WTC11 (cell line): ENCODE results near the gene CCNJL. TPM values are rescaled to one million over a fixed set of nuclear protein-coding genes. Genes with fewer than 3 reads are reported as not detected.

ENCODE experiments used
- ATAC-seq: fragments of 200-7000 bp; cut with Tn5 transposase; 2 replicates; pipeline ENCODE4 v1.10.0; 2021; ENCODE audit warnings: mild to moderate bottlenecking, moderate library complexity
- CTCF ChIA-PET: fragments of 300-600 bp; sonication (Branson Sonifier 250); formaldehyde crosslinking; loops from one replicate; lab custom pipeline; 2021; ENCODE audit warnings: antibody characterized with exemption; lab: Charles Lee
- POLR2A ChIA-PET: fragments of 350-600 bp; sonication (Branson Sonifier 250); formaldehyde crosslinking; loops from one replicate; lab custom pipeline; 2021; ENCODE audit warnings: antibody characterized with exemption; lab: Charles Lee
- DNase-seq: peaks from one replicate; pipeline ENCODE4 v3.0.0; 2021; ENCODE audit warnings: low spot score
- H3K27ac Mint-ChIP-seq: 2 replicates; pipeline ENCODE4 v1.8.0; 2021; ENCODE audit warnings: mixed read lengths
- H3K27me3 Mint-ChIP-seq: 2 replicates; pipeline ENCODE4 v1.8.0; 2021; ENCODE audit warnings: low read depth, mild to moderate bottlenecking, moderate library complexity, mixed read lengths
- H3K36me3 Mint-ChIP-seq: 2 replicates; pipeline ENCODE4 v1.8.0; 2021; ENCODE audit warnings: mixed read lengths
- H3K4me1 Mint-ChIP-seq: 2 replicates; pipeline ENCODE4 v1.8.0; 2022; ENCODE audit warnings: mixed read lengths
- H3K4me3 Mint-ChIP-seq: 2 replicates; pipeline ENCODE4 v1.8.0; 2021; ENCODE audit warnings: mild to moderate bottlenecking, moderate library complexity, mixed read lengths
- H3K9me3 Mint-ChIP-seq: 2 replicates; pipeline ENCODE4 v1.8.0; 2021; ENCODE audit warnings: mixed read lengths
- AFF4 ChIP-seq: sonication (generic); formaldehyde crosslinking; IDR thresholded peaks from 2 replicates; pipeline ENCODE4 v1.8.1; 2023; ENCODE audit warnings: mild to moderate bottlenecking, missing genetic modification reagents, borderline replicate concordance
- GABPB1 ChIP-seq: sonication (generic); formaldehyde crosslinking; IDR thresholded peaks from 2 replicates; pipeline ENCODE4 v1.8.1; 2023; ENCODE audit warnings: mild to moderate bottlenecking, missing genetic modification reagents
- GRHL2 ChIP-seq: fragments of 250-450 bp; sonication (Bioruptor Pico); IDR thresholded peaks from 2 replicates; pipeline ENCODE4 v1.8.0; 2022; ENCODE audit warnings: mild to moderate bottlenecking, moderate library complexity; ENCODE audit not compliant: insufficient replicate concordance, severe bottlenecking
- NFYB ChIP-seq: sonication (generic); formaldehyde crosslinking; conservative IDR thresholded peaks from 2 replicates; pipeline ENCODE4 v1.8.0; 2022; ENCODE audit warnings: low read depth, missing genetic modification reagents
- NR3C1 ChIP-seq: sonication (generic); formaldehyde crosslinking; conservative IDR thresholded peaks from 2 replicates; pipeline ENCODE4 v1.8.1; 2023; ENCODE audit warnings: low read depth, mild to moderate bottlenecking, missing genetic modification reagents
- PRDM15 ChIP-seq: sonication (generic); formaldehyde crosslinking; IDR thresholded peaks from 2 replicates; pipeline ENCODE4 v1.8.0; 2022; ENCODE audit warnings: missing genetic modification reagents
- PREB ChIP-seq: sonication (generic); formaldehyde crosslinking; IDR thresholded peaks from 2 replicates; pipeline ENCODE4 v1.8.1; 2022; ENCODE audit warnings: mild to moderate bottlenecking, missing genetic modification reagents, moderate library complexity, borderline replicate concordance
- RELA ChIP-seq: sonication (generic); formaldehyde crosslinking; IDR thresholded peaks from 2 replicates; pipeline ENCODE4 v1.8.1; 2022; ENCODE audit warnings: missing genetic modification reagents, mild to moderate bottlenecking, borderline replicate concordance
- RORB ChIP-seq: fragments of 250-450 bp; sonication (Bioruptor Pico); IDR thresholded peaks from 2 replicates; pipeline ENCODE4 v1.9.0; 2021; ENCODE audit warnings: mild to moderate bottlenecking
- SMAD4 ChIP-seq: sonication (generic); formaldehyde crosslinking; IDR thresholded peaks from 2 replicates; pipeline ENCODE4 v1.8.0; 2022; ENCODE audit warnings: mild to moderate bottlenecking, missing genetic modification reagents
- SOX15 ChIP-seq: fragments of 250-450 bp; sonication (Bioruptor Pico); IDR thresholded peaks from 2 replicates; pipeline ENCODE4 v1.9.0; 2021; ENCODE audit warnings: mild to moderate bottlenecking
- TCF7 ChIP-seq: sonication (generic); formaldehyde crosslinking; IDR thresholded peaks from 2 replicates; pipeline ENCODE4 v1.8.0; 2022; ENCODE audit warnings: mild to moderate bottlenecking, low read depth, missing genetic modification reagents, moderate library complexity
- USF1 ChIP-seq: sonication (generic); formaldehyde crosslinking; IDR thresholded peaks from 2 replicates; pipeline ENCODE4 v1.8.0; 2022; ENCODE audit warnings: mild to moderate bottlenecking, missing genetic modification reagents
- ZMAT4 ChIP-seq: fragments of 250-450 bp; sonication (Bioruptor Pico); IDR thresholded peaks from 2 replicates; pipeline ENCODE4 v1.9.0; 2021; ENCODE audit warnings: mild to moderate bottlenecking
- ZNF317 ChIP-seq: sonication (generic); formaldehyde crosslinking; IDR thresholded peaks from 2 replicates; pipeline ENCODE4 v1.8.1; 2023; ENCODE audit warnings: low read depth, mild to moderate bottlenecking, moderate library complexity, missing genetic modification reagents, borderline replicate concordance
- ZNF512 ChIP-seq: sonication (generic); formaldehyde crosslinking; IDR thresholded peaks from 2 replicates; pipeline ENCODE4 v1.8.1; 2022; ENCODE audit warnings: missing genetic modification reagents, borderline replicate concordance
- total RNA-seq: library from RNA; stranded (reverse); gene quantifications from 3 replicates; pipeline ENCODE4 v1.2.3, GENCODE V29; 2021

CCNJL gene
- total RNA-seq, 1 experiment from 2014 or later = 31.3 TPM

- no peak for TF ChIP-seq USF1 (CRISPR knock-in tag)
Measured at GRCh38 chr5:160333721-160334120, 21.4 kb upstream of the CCNJL start (continued).

- no peak overlapping the region for H3K4me3 Mint-ChIP-seq
- H3K9me3 Mint-ChIP-seq = no peaks in the 10 kb centered on the region
- no peaks in the 10 kb centered on the region; the same call in 1 of the 2 replicates for H3K27me3 Mint-ChIP-seq
- no peaks in the 10 kb centered on the region for H3K36me3 Mint-ChIP-seq
- DNase-seq = no peak
- no peak for ATAC-seq
- H3K27ac Mint-ChIP-seq = no peak overlapping the region
- no peaks in the 10 kb centered on the region for H3K4me1 Mint-ChIP-seq
- POLR2A ChIA-PET = interaction anchor here (0.6 kb wide), 1 partner anchor 62 kb away, joined by 7 read pairs; no protein-coding TSS in a partner anchor
- CTCF ChIA-PET = interaction anchor here (0.6 kb wide), 1 partner anchor 64 kb away, joined by 3 read pairs; no protein-coding TSS in a partner anchor
- TF ChIP-seq NR3C1 (no peak), ZNF512 (CRISPR knock-in tag) (no peak), SOX15 (CRISPR knock-in tag) (no peak), AFF4 (CRISPR knock-in tag) (no peak), RELA (CRISPR knock-in tag) (no peak), ZNF317 (CRISPR knock-in tag) (no peak), RORB (CRISPR knock-in tag) (no peak)
Measured at GRCh38 chr5:160330212-160330611, 17.8 kb upstream of the CCNJL start.

- no peak for DNase-seq
- ChIA-PET POLR2A (interaction anchor here (0.6 to 1.9 kb wide), 4 partner anchors 28 to 61 kb away, joined by 3 to 6 read pairs (median 4); no protein-coding TSS in a partner anchor), CTCF (interaction anchor here (0.7 to 0.8 kb wide), 3 partner anchors 18 to 306 kb away, joined by 3 read pairs; no protein-coding TSS in a partner anchor)
- no peak overlapping the region for H3K4me3 Mint-ChIP-seq
- 0 out of 2 replicates have a peak, but pooled peaks have one; percentile 34 for ATAC-seq
- H3K27ac Mint-ChIP-seq = no peak overlapping the region
- no peaks in the 10 kb centered on the region for H3K27me3 Mint-ChIP-seq
- no peaks in the 10 kb centered on the region for H3K4me1 Mint-ChIP-seq
- H3K36me3 Mint-ChIP-seq = no peaks in the 10 kb centered on the region
- TF ChIP-seq PREB (CRISPR knock-in tag) = no peak
- TF ChIP-seq TCF7 (CRISPR knock-in tag) = no peak
- no peak for TF ChIP-seq PRDM15 (CRISPR knock-in tag)
- no peak for TF ChIP-seq GRHL2 (CRISPR knock-in tag)
- no peak for TF ChIP-seq NFYB (CRISPR knock-in tag)
- TF ChIP-seq ZMAT4 (CRISPR knock-in tag) = no peak
- no peak for TF ChIP-seq GABPB1
- no peak for TF ChIP-seq SMAD4 (CRISPR knock-in tag)
- no peaks in the 10 kb centered on the region for H3K9me3 Mint-ChIP-seq
Measured at GRCh38 chr5:160327818-160328217, 15.5 kb upstream of the CCNJL start.
